Transverse colon (tissue), 4 donors: ENCODE results near the gene HSBP1. TPM values are rescaled to one million over a fixed set of nuclear protein-coding genes. Genes with fewer than 3 reads are reported as not detected.

ENCODE experiments used
- DNase-seq: peaks from one replicate; pipeline ENCODE4 v3.0.0-alpha.2; 2019
- H3K27ac ChIP-seq, 4 donors: fragments of 200-600 bp; sonication (generic); 2 replicates each; pipeline ENCODE4 v1.5.1; 2016 to 2018; ENCODE audit warnings: inconsistent platforms in 4 of 4
- H3K27me3 ChIP-seq: fragments of 200-600 bp; sonication (generic); 2 replicates; pipeline ENCODE4 v1.5.1; 2017; ENCODE audit warnings: inconsistent platforms
- H3K36me3 ChIP-seq, 4 donors: fragments of 200-600 bp; sonication (generic); 2 replicates each; pipeline ENCODE4 v1.5.1; 2017 to 2019; ENCODE audit warnings: inconsistent platforms in 4 of 4
- H3K4me1 ChIP-seq, 4 donors: fragments of 200-600 bp; sonication (generic); 2 replicates each; pipeline ENCODE4 v1.5.1; 2017 to 2020; ENCODE audit warnings: inconsistent platforms in 4 of 4
- H3K4me3 ChIP-seq, 4 donors: fragments of 200-600 bp; sonication (generic); 1 replicate in 1 of 4; 2 replicates in 3 of 4; pipeline versions ENCODE4 v1.5.1 to v1.6.1; 2017 to 2019; ENCODE audit warnings: inconsistent platforms in 4 of 4
- H3K9me3 ChIP-seq, 2 donors: fragments of 200-600 bp; sonication (generic); 2 replicates each; pipeline ENCODE4 v1.5.1; 2017 to 2019; ENCODE audit warnings: inconsistent platforms in 2 of 2
- CTCF ChIP-seq, 5 experiments: fragments of 200-600 bp in 3 of 5; fragments of 450-650 bp in 2 of 5; sonication (generic) in 3 of 5; IDR thresholded peaks; 1 replicate in 2 of 5; 2 replicates in 3 of 5; pipeline ENCODE4 v1.5.1; 2016 to 2017; ENCODE audit warnings: antibody characterized with exemption in 5 of 5, inconsistent platforms in 3 of 5, mild to moderate bottlenecking in 2 of 5, moderate library complexity in 1 of 5
- EP300 ChIP-seq: sonication (generic); formaldehyde crosslinking; IDR thresholded peaks from one replicate; pipeline ENCODE4 v1.6.1; 2017; ENCODE audit warnings: antibody characterized with exemption, low read depth
- POLR2A ChIP-seq: fragments of 450-650 bp; IDR thresholded peaks from one replicate; pipeline ENCODE4 v1.6.1; 2016; ENCODE audit warnings: antibody characterized with exemption, mild to moderate bottlenecking, moderate library complexity
- POLR2AphosphoS5 ChIP-seq, 3 donors: sonication (generic); formaldehyde crosslinking; IDR thresholded peaks; one replicate each; pipeline ENCODE4 v1.6.1; 2016; ENCODE audit warnings: antibody characterized with exemption in 3 of 3
- WGBS, 2 donors: methylation state at CpG; one replicate each; pipeline ENCODE4 v1.1.5; 2018; ENCODE audit warnings: low coverage in 1 of 2; 5-methylcytosine and 5-hydroxymethylcytosine counted together
- in situ Hi-C, 4 donors: fragments of 200-750 bp; cut with MboI; loops; one replicate each; pipeline versions ENCODE4 v1.15.0 to v1.15.1; 2017; ENCODE audit warnings: low sequenced_read_pairs in 3 of 4, low pct_ligation_motif_present in 1 of 4, low pct_unique_long_range_greater_than_20kb in 1 of 4
- intact Hi-C: fragments of 100-400 bp; cut with DNase I; formaldehyde crosslinking; loops from one replicate; pipeline ENCODE4 v1.15.1; 2023; ENCODE audit warnings: low total_unique reads
- total RNA-seq, 4 donors: library from RNA; depleted of rRNA; stranded (reverse); fragments of >200 nt; gene quantifications; one replicate each; pipeline ENCODE4 v1.1.0, GENCODE V29; 2016

Gene HSBP1
- total RNA-seq, 4 donors from 2014 or later: 3.4 to 14.0 (median 10.8) TPM

GRCh38 chr16:83826146-83826913 lies 18.6 kb downstream of the HSBP1 start:
- no peaks in the 10 kb centered on the region for H3K9me3 ChIP-seq

GRCh38 chr16:83830091-83830768 lies 22.5 kb downstream of the HSBP1 start:
- Histone ChIP-seq H3K27ac (no peak overlapping the region), H3K4me3 (no peak overlapping the region), H3K36me3 (no peaks in the 10 kb centered on the region), H3K27me3 (no peaks in the 10 kb centered on the region), H3K4me1 (peaks cover 0 to 6% (median 4%) of the 10 kb centered on the region in 4 donors), H3K9me3 (no peaks in the 10 kb centered on the region)
- no peak for DNase-seq
- TF ChIP-seq CTCF (IDR thresholded peaks at IDR 0.05) (no peak), POLR2AphosphoS5 (IDR thresholded peaks at IDR 0.05) (no peak), POLR2A (no peak), EP300 (no peak)
- intact Hi-C loops: no loop called here
- in situ Hi-C loops: no loop called here
- WGBS, 2 donors: 87 to 92% methylated on average over 2 to 32 of the region's 33 CpGs

More at GRCh38 chr16:83826146-83826913, 18.6 kb downstream of the HSBP1 start:
- Histone ChIP-seq H3K36me3 (no peaks in the 10 kb centered on the region), H3K27ac (no peak overlapping the region), H3K4me1 (peaks cover 0 to 6% (median 4%) of the 10 kb centered on the region in 4 donors), H3K27me3 (no peaks in the 10 kb centered on the region), H3K4me3 (no peak overlapping the region)
- TF ChIP-seq CTCF (IDR thresholded peaks at IDR 0.05): peak; percentile 86 to 95 (median 88)
- no peak for TF ChIP-seq POLR2A
- peak in 2 of 3 donors; percentile 40 to 53 for TF ChIP-seq POLR2AphosphoS5 (IDR thresholded peaks at IDR 0.05)
- 33 to 57% methylated on average over 11 to 21 of the region's 21 CpGs for WGBS, 2 donors
- intact Hi-C loops (loop anchor here (10.0 kb wide), 2 partner anchors 128 to 238 kb away; partner anchors contain the start of gene OSGIN1), in situ Hi-C loops (loop anchor here in 1 of 4 donors (10.0 kb wide), 1 partner anchor 238 kb away; no protein-coding TSS in a partner anchor)
- DNase-seq: peak; percentile 89

DNA sequence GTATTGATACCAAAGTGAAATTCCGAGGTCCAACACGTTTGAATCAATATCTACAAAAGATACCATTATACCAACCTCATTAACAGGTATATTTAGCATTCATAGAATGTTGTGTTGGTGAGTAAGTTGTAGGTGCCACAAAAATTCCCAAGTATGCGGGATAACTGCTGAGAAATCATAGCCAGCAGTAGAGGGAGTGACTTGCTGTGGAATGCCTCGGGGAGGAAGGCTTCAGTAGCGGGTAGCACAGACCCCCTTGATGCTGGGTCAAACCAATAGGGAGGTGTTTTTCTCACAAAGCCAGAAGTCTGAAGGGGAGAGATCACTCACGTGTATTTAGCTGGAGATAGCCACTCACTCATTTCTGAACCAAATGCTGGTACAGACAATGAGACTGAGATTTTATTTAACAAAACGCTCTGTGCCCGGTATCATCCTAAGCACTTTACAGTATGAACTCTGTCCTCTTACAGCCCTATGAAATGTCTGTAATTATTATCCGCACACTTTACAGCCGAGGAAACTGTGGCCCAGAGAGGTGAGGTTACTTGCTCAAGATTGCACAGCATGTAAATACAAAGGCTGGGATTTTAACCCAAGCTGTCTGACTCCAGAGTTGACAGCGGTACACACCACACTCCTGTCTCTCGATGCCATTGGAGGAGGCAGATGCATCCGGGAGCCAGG lies 23.1 kb downstream of the HSBP1 start:
- in situ Hi-C loops: no loop called here

More for the DNA sequence above, 23.1 kb downstream of the HSBP1 start:
- 71 to 72% methylated on average over 3 to 13 of the region's 13 CpGs for WGBS, 2 donors
- no peaks in the 10 kb centered on the region for H3K27me3 ChIP-seq
- H3K27ac ChIP-seq: no peak overlapping the region
- H3K4me3 ChIP-seq: no peak overlapping the region
- intact Hi-C loops: no loop called here
- no peak for DNase-seq
- no peaks in the 10 kb centered on the region for H3K9me3 ChIP-seq
- TF ChIP-seq POLR2AphosphoS5 (IDR thresholded peaks at IDR 0.05) (no peak), POLR2A (no peak), EP300 (no peak), CTCF (IDR thresholded peaks at IDR 0.05) (no peak)
- peaks cover 0 to 4% (median 3%) of the 10 kb centered on the region in 4 donors for H3K4me1 ChIP-seq
- H3K36me3 ChIP-seq: no peaks in the 10 kb centered on the region
